ENCODE data around the gene TMED8.
"Not testable (repeated sequence)": the region's sequence is repeated elsewhere in the genome, so short reads cannot be mapped to it uniquely, and the experiment has no call there.

Gene TMED8

GRCh38 chr14:77324289-77324688 lies 52.6 kb downstream of the TMED8 start:
- no peak for TF ChIP-seq CTCF (IDR thresholded peaks at IDR 0.05; ENCODE audit: low read depth, low read length, missing control alignments)
- DNase-seq (ENCODE audit: extremely low read depth, low read depth), result no peak
- no peak overlapping the region for H3K4me3 ChIP-seq (replicated peaks; ENCODE audit: low read depth, low read length)

- no peak overlapping the region for H3K4me3 ChIP-seq (replicated peaks; ENCODE audit: low read depth, low read length)
- no peak for DNase-seq (ENCODE audit: extremely low read depth, low read depth)
- TF ChIP-seq CTCF (IDR thresholded peaks at IDR 0.05; ENCODE audit: low read depth, low read length, missing control alignments), result no peak
Observed at GRCh38 chr14:77323571-77323970, 53.3 kb downstream of the TMED8 start.

- H3K4me3 ChIP-seq (replicated peaks; ENCODE audit: low read depth, low read length), result no peak overlapping the region
- DNase-seq (ENCODE audit: extremely low read depth, low read depth), result no peak
- TF ChIP-seq CTCF (IDR thresholded peaks at IDR 0.05; ENCODE audit: low read depth, low read length, missing control alignments), result no peak
Observed at GRCh38 chr14:77322951-77323350, 53.9 kb downstream of the TMED8 start.

GRCh38 chr14:77322250-77322902 lies 54.5 kb downstream of the TMED8 start:
- no peak for TF ChIP-seq CTCF (IDR thresholded peaks at IDR 0.05; ENCODE audit: low read depth, low read length, missing control alignments)
- no peak for DNase-seq (ENCODE audit: extremely low read depth, low read depth)
- peak overlapping the region; percentile 92 for H3K4me3 ChIP-seq (replicated peaks; ENCODE audit: low read depth, low read length)

- peak; percentile 66 for DNase-seq (ENCODE audit: extremely low read depth, low read depth)
- TF ChIP-seq CTCF (IDR thresholded peaks at IDR 0.05; ENCODE audit: low read depth, low read length, missing control alignments), result peak; percentile 17
- H3K4me3 ChIP-seq (replicated peaks; ENCODE audit: low read depth, low read length), result peak within 1 kb of the TSS; percentile 92
Observed at GRCh38 chr14:77320238-77320935, 56.5 kb downstream of the TMED8 start, which contains the start of gene POMT2. TSS of gene POMT2 (minus strand) at chr14:77320883. CDS start at chr14:77320681, 202 bp downstream.

- no peak for TF ChIP-seq CTCF (IDR thresholded peaks at IDR 0.05; ENCODE audit: low read depth, low read length, missing control alignments)
- H3K4me3 ChIP-seq (replicated peaks; ENCODE audit: low read depth, low read length), result peak overlapping the region; percentile 92
- no peak for DNase-seq (ENCODE audit: extremely low read depth, low read depth)
Observed at GRCh38 chr14:77319422-77319821, 57.5 kb downstream of the TMED8 start.

GRCh38 chr14:77318756-77319155 lies 58.1 kb downstream of the TMED8 start:
- H3K4me3 ChIP-seq (replicated peaks; ENCODE audit: low read depth, low read length); DNase-seq (ENCODE audit: extremely low read depth, low read depth): not testable (repeated sequence)

All from HFF-Myc (cell line).